Ovary (tissue), 9 donors: ENCODE results near the gene CENPX. TPM values are rescaled to one million over a fixed set of nuclear protein-coding genes. Genes with fewer than 3 reads are reported as not detected.

Experiments used
- DNase-seq, 5 donors: peaks; one replicate each; pipeline ENCODE4 v3.0.0-alpha.2; 2019 to 2020
- H3K27ac ChIP-seq, 2 donors: fragments of 200-600 bp; one replicate each; pipeline versions ENCODE4 v1.5.1 to v1.8.0; 2019 to 2022
- H3K27me3 ChIP-seq: fragments of 200-600 bp; one replicate; pipeline ENCODE4 v1.8.0; 2022
- H3K36me3 ChIP-seq: fragments of 200-600 bp; sonication (generic); one replicate; pipeline ENCODE4 v1.5.1; 2019
- H3K4me1 ChIP-seq: one replicate; pipeline ENCODE4 v1.8.1; 2013; ENCODE audit warnings: mild to moderate bottlenecking, moderate library complexity; ENCODE audit not compliant: insufficient read depth
- H3K4me3 ChIP-seq: fragments of 200-600 bp; sonication (generic); one replicate; pipeline ENCODE4 v1.5.1; 2017
- H3K9me3 ChIP-seq, 2 donors: fragments of 200-600 bp in 1 of 2; sonication (generic) in 1 of 2; one replicate each; pipeline versions ENCODE4 v1.5.1 to v1.8.1; 2013 to 2019; ENCODE audit warnings: mild to moderate bottlenecking in 1 of 2, moderate library complexity in 1 of 2
- EP300 ChIP-seq: sonication (generic); formaldehyde crosslinking; IDR thresholded peaks from one replicate; pipeline ENCODE4 v1.6.1; 2017; ENCODE audit warnings: antibody characterized with exemption
- POLR2A ChIP-seq: fragments of 450-650 bp; IDR thresholded peaks from one replicate; pipeline ENCODE4 v1.6.1; 2017; ENCODE audit warnings: antibody characterized with exemption, mild to moderate bottlenecking, moderate library complexity
- WGBS, 3 donors: extraction: QIAGEN DNeasy Blood & Tissue Kit in 1 of 3; methylation state at CpG; one replicate each; pipeline versions ENCODE4 v1.1.5 to v1.1.7; 2013 to 2017; 5-methylcytosine and 5-hydroxymethylcytosine counted together
- intact Hi-C, 4 donors: fragments of 100-400 bp; cut with DNase I; formaldehyde crosslinking; loops; one replicate each; pipeline versions ENCODE4 v1.11.0 to v1.15.1; 2022 to 2023
- polyA plus RNA-seq, 2 donors: library from polyadenylated mRNA; stranded (reverse); fragments of 200-250 nt in 1 of 2; fragments of 350-450 nt in 1 of 2; fragmentation: Illumina TruSeq in 1 of 2; extraction: RNeasy Lipid Tissue Mini Kit (QIAGEN cat#74804) in 1 of 2; gene quantifications; one replicate each; pipeline ENCODE4 v1.2.3, GENCODE V29; 2013 to 2014
- total RNA-seq, 7 donors: library from RNA; depleted of rRNA in 2 of 7; stranded (reverse); fragments of >200 nt in 2 of 7; fragmentation: NEBNext Ultra II Directional in 3 of 7; extraction: Animal tissue kit (Norgen Biotek cat#: 25700) in 3 of 7; gene quantifications; one replicate each; pipeline versions ENCODE4 v1.1.0 to v1.2.4, GENCODE V29; 2016 to 2023
- TF ChIP-seq, protein P1 (sequence below), 3 donors: fragments of 450-650 bp in 2 of 3; fragments of 200-600 bp in 1 of 3; IDR thresholded peaks; one replicate each; pipeline versions ENCODE4 v1.5.1 to v1.8.0; 2016 to 2022; ENCODE audit warnings: antibody characterized with exemption in 3 of 3, mild to moderate bottlenecking in 1 of 3
- donor health status: DM: no; HTN: no; CAD: no; lungs with moderate emphysema.
- donor health status: DM: no; HTN: no; CAD: no.
- donor health status: Bipolar disorder and iron deficiency.
- donor health status: DM: yes; HTN: yes; CAD: no.
- donor health status: DM: no; HTN: no; CAD: no.
- donor health status: DM: yes; HTN: yes; CAD: no.

CENPX gene
- total and polyA plus RNA-seq, 9 donors = 3.3 to 68.8 (median 35.3) TPM

DNA sequence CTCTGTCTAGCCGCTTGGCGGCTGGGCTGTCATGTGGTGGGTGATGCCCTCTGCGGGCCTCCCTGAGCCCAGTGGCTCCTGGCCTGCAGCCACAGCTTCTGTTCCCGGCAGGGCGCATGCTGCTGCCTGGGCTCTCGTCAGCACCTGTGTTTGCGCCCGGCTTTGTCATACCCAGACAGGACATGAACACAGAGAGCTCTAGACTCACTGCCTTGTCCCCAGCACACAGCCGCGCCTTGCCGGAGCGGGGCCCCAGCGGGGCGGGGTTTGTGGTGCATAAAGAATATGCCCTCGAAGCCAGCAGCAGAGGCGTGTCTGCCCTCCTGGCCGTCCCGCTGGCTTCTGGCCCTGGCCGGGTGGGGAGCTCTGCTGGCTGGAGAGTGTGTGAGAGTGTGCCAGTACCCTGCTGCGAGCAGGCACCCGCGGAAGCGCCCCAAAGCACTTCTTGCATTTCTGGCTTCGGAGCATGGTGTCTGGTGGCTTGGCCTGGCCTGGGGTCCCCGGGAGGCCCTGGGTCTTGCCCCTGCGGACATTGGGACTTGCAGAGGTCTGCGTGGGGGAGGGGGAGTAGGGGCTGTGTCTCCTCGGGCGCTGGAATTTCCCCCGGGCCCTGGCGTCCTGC, 30.9 kb downstream of the CENPX start:
- Histone ChIP-seq H3K27me3 (no peaks in the 10 kb centered on the region), H3K36me3 (no peaks in the 10 kb centered on the region), H3K4me3 (no peak overlapping the region), H3K27ac (no peak overlapping the region), H3K4me1 (no peaks in the 10 kb centered on the region), H3K9me3 (no peaks in the 10 kb centered on the region)
- intact Hi-C loops = loop anchor here in 1 of 4 donors (10.0 kb wide), 1 partner anchor 63 kb away; the partner anchor contains the start of genes GPS1 and RFNG
- no peak for DNase-seq
- WGBS, 3 donors = 69 to 73% (median 72%) methylated on average over 24 to 31 of the region's 31 CpGs
- TF ChIP-seq POLR2A (no peak), EP300 (no peak)
- TF ChIP-seq, protein P1, sequence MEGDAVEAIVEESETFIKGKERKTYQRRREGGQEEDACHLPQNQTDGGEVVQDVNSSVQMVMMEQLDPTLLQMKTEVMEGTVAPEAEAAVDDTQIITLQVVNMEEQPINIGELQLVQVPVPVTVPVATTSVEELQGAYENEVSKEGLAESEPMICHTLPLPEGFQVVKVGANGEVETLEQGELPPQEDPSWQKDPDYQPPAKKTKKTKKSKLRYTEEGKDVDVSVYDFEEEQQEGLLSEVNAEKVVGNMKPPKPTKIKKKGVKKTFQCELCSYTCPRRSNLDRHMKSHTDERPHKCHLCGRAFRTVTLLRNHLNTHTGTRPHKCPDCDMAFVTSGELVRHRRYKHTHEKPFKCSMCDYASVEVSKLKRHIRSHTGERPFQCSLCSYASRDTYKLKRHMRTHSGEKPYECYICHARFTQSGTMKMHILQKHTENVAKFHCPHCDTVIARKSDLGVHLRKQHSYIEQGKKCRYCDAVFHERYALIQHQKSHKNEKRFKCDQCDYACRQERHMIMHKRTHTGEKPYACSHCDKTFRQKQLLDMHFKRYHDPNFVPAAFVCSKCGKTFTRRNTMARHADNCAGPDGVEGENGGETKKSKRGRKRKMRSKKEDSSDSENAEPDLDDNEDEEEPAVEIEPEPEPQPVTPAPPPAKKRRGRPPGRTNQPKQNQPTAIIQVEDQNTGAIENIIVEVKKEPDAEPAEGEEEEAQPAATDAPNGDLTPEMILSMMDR (IDR thresholded peaks at IDR 0.05) = no peak

DNA sequence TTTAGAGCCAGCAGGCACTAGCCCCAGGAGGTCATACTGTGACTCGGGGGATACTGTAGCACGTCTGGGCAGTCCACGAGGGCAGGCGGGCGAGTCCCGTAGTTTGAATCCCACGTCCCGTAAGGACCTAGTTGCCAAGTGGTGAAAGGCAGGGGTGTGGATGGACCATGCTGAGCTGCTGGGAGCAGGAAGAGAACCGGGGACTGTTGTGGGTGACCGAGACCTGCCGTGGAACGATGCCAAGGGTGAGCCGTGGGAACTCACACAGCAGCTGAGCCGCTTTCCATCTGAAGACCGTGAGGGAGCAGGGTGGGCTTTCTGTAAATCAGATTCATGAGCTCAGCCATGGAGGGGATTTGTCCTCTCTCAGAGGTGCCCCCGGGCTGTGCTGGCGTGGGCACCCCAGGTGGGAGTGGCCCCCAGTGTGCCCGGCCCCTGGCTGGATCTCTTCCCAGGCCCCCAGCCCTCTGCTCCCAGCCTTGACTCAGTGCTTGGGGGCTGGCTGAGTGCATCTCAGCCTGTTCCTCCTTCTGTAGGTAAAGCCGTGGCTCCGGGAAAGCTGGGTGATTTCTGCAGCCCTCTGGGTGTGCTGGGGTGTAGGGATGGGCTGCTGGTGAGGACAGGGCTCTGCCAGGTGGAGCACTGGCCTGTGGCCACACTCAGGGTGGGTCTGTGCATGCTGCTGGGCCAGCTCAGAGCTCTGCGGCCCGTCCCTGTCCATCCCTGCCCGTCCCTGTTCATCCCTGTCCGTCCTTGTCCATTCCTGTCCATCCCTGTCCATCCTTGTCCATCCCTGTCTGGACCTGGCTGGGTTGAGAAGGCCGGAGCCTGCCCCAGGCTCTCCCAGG, 31.6 kb downstream of the CENPX start:
- Histone ChIP-seq H3K27me3 (no peaks in the 10 kb centered on the region), H3K27ac (no peak overlapping the region), H3K9me3 (no peaks in the 10 kb centered on the region), H3K4me3 (no peak overlapping the region), H3K36me3 (no peaks in the 10 kb centered on the region), H3K4me1 (no peaks in the 10 kb centered on the region)
- 89 to 91% (median 91%) methylated on average over 25 of the region's 25 CpGs for WGBS, 3 donors
- TF ChIP-seq POLR2A = no peak
- no peak for TF ChIP-seq EP300
- TF ChIP-seq, protein P1 (IDR thresholded peaks at IDR 0.05) = no peak
- intact Hi-C loops = loop anchor here in 1 of 4 donors (10.0 kb wide), 1 partner anchor 64 kb away; the partner anchor contains the start of genes GPS1 and RFNG
- DNase-seq = no peak

DNA sequence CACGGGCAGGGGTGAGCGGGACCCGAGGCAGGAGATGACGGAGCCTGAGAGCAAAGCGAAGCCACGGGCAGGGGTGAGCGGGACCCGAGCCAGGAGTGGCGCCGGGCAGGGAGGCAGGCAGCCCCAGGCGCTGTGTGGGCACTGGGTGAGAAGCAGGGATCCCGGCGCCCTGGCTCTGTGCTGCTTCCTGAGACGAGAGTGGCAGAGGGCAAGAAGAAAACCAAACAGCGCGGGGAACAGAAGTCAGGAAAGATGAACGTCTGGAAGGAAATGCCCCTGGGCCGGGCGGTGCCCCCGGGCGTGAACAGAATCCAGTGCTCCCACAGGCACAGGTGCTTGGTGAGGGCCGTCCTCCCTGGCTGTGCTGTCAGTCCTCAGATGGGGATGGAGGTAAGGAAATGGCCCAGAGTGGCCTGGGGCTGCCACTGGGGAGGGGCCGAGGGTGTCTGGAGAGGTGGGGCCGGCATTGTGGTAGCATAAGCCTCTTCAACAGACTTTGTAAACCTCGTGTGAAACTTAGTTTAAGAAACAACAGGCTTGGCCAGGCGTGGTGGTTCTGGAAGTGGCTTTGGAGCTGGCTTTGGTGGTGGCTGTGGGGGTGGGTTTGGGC, 35.4 kb downstream of the CENPX start:
- no peaks in the 10 kb centered on the region for H3K36me3 ChIP-seq
- no peak for TF ChIP-seq EP300
- no peak for TF ChIP-seq POLR2A
- TF ChIP-seq, protein P1 (IDR thresholded peaks at IDR 0.05) = no peak
- H3K27ac ChIP-seq = no peak overlapping the region
- H3K9me3 ChIP-seq = no peaks in the 10 kb centered on the region
- no peaks in the 10 kb centered on the region for H3K27me3 ChIP-seq
- no peak for DNase-seq
- H3K4me1 ChIP-seq = no peaks in the 10 kb centered on the region
- 88 to 91% (median 91%) methylated on average over 26 of the region's 26 CpGs for WGBS, 3 donors
- intact Hi-C loops = no loop called here
- no peak overlapping the region for H3K4me3 ChIP-seq

DNA sequence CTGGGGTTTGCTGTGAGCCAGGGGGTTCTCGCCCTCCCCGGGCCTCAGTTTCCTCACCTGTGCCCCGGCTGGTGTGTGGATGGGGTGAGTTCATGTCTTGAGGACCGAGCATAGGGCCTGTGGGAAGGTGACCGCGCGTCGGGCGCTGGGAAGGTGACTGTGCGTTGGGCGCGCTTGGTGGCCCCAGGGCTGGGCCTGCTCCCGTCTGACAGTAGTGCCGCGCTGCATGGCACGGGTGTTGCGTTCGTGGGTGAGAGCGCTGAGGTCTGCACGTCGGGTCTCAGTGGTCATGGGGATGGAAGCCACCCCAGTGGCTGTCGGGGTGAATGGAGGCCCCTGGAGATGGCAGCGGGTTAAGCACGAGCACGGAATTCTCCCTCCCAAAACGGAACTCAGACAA, 36.1 kb downstream of the CENPX start:
- Histone ChIP-seq H3K27ac (no peak overlapping the region), H3K9me3 (no peaks in the 10 kb centered on the region), H3K4me3 (no peak overlapping the region), H3K4me1 (no peaks in the 10 kb centered on the region), H3K36me3 (no peaks in the 10 kb centered on the region), H3K27me3 (no peaks in the 10 kb centered on the region)
- intact Hi-C loops = no loop called here
- TF ChIP-seq, protein P1 (IDR thresholded peaks at IDR 0.05) = no peak
- TF ChIP-seq EP300 = no peak
- TF ChIP-seq POLR2A = no peak
- DNase-seq = no peak
- WGBS, 3 donors = 93 to 94% (median 94%) methylated on average over 26 of the region's 26 CpGs
